BJ (cell line): ENCODE measurements around the gene COL5A1. TPM values are rescaled to one million over a fixed set of nuclear protein-coding genes. Genes with fewer than 3 reads are reported as not detected.

Source experiments
- CTCF ChIA-PET: fragments of 350-600 bp; formaldehyde crosslinking; extraction: SDS; loops from one replicate; lab custom pipeline; 2021; ENCODE audit warnings: antibody characterized with exemption, inconsistent platforms; lab: Yijun Ruan, JAX
- POLR2A ChIA-PET: fragments of 300-600 bp; sonication (Branson Sonifier 250); formaldehyde crosslinking; extraction: SDS; loops from one replicate; lab custom pipeline; 2021; ENCODE audit warnings: antibody characterized with exemption; lab: Charles Lee
- DNase-seq: peaks from one replicate; pipeline ENCODE4 v3.0.0-alpha.2; 2011; ENCODE audit warnings: low read depth
- H3K27me3 ChIP-seq: 2 replicates; pipeline ENCODE4 v1.6.0; 2011; ENCODE audit warnings: low read length; ENCODE audit not compliant: control insufficient read depth, insufficient read depth
- H3K36me3 ChIP-seq: 2 replicates; pipeline ENCODE4 v1.5.1; 2011; ENCODE audit warnings: low read length; ENCODE audit not compliant: control insufficient read depth, insufficient read depth
- H3K4me3 ChIP-seq: 2 replicates; pipeline ENCODE4 v1.5.1; 2011; ENCODE audit warnings: low read depth, mild to moderate bottlenecking, control low read depth, low read length
- polyA plus RNA-seq: library from polyadenylated mRNA; depleted of rRNA; stranded (reverse); fragments of >200 nt; gene quantifications from 2 replicates; pipeline ENCODE4 v1.2.3, GENCODE V29; 2011
- TF ChIP-seq, protein P1 (sequence below): IDR thresholded peaks from 2 replicates; pipeline ENCODE4 v1.5.1; 2011; ENCODE audit warnings: low read depth, mild to moderate bottlenecking, control low read depth, inconsistent platforms, low read length, moderate library complexity; ENCODE audit not compliant: insufficient read depth

COL5A1 gene
- polyA plus RNA-seq, 1 experiment: 251 TPM

DNA sequence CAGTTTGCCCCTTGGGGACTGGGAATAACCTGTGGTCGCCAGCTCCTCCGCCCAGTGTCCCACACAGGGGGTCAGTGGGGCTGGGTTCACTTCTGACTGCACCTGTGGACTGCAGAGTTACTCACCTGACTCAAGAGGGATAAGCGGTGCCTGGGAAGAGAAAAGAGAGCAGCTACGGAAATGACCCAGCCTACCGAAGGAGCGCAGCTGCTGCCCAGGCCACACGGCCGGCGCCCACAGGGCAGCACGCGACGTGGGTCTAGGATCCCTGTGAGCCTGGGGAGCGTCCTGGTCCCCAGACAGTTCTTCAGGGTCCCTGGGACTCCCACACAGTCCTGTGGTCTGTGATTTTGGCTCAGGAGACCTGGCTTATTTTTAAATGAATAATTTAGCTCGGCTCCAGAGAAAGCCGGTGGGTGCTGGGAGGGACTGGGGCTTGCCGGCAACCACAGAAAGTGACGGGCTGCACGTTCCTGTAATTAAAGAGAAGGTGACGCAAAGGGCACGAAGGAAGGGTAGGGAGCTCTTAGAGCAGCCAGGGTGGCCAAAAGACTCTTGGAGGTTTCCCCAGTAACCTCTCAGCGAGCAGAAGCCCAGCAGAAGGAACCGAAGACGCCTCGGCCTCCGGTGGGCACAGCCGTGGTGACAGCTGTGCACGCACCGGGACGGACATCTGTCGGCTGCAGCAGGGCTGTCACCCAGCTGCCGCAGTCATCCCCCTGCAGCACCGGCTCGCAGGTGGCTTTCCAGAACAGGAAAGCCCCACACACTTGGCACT, 141.5 kb downstream of the COL5A1 start:
- POLR2A ChIA-PET: no interaction called here
- H3K27me3 ChIP-seq: no peaks in the 10 kb centered on the region
- CTCF ChIA-PET: interaction anchor here (1.1 to 2.9 kb wide), 4 partner anchors 8 to 16 kb away, joined by 3 to 14 read pairs (median 4); no protein-coding TSS in a partner anchor
- TF ChIP-seq, protein P1, sequence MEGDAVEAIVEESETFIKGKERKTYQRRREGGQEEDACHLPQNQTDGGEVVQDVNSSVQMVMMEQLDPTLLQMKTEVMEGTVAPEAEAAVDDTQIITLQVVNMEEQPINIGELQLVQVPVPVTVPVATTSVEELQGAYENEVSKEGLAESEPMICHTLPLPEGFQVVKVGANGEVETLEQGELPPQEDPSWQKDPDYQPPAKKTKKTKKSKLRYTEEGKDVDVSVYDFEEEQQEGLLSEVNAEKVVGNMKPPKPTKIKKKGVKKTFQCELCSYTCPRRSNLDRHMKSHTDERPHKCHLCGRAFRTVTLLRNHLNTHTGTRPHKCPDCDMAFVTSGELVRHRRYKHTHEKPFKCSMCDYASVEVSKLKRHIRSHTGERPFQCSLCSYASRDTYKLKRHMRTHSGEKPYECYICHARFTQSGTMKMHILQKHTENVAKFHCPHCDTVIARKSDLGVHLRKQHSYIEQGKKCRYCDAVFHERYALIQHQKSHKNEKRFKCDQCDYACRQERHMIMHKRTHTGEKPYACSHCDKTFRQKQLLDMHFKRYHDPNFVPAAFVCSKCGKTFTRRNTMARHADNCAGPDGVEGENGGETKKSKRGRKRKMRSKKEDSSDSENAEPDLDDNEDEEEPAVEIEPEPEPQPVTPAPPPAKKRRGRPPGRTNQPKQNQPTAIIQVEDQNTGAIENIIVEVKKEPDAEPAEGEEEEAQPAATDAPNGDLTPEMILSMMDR: no peak
- DNase-seq: no peak
- peaks cover 74% of the 10 kb centered on the region for H3K36me3 ChIP-seq
- H3K4me3 ChIP-seq: no peak overlapping the region

DNA sequence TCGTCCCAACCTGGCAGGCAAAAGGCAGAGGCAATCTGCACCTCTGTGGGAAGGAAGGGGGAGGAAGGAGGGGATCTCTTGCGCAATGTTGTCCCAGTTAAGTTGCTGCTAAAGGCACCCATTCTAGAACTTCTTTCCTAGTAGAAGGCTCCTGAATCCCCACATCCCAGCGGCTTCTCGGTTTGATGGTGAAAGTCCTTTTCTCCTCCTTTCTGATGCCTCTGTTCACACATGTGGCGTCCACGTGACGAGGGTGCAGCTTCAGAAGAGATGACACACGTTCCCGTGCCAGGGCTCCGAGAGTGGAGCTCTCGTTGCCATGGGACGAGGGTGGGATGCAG, 142.1 kb downstream of the COL5A1 start:
- CTCF ChIA-PET: interaction anchor here (1.2 to 2.9 kb wide), 2 partner anchors 9 to 16 kb away, joined by 3 to 14 read pairs; no protein-coding TSS in a partner anchor
- POLR2A ChIA-PET: no interaction called here
- DNase-seq: no peak
- H3K27me3 ChIP-seq: no peaks in the 10 kb centered on the region
- TF ChIP-seq, protein P1: no peak
- no peak overlapping the region for H3K4me3 ChIP-seq
- peaks cover 69% of the 10 kb centered on the region for H3K36me3 ChIP-seq

DNA sequence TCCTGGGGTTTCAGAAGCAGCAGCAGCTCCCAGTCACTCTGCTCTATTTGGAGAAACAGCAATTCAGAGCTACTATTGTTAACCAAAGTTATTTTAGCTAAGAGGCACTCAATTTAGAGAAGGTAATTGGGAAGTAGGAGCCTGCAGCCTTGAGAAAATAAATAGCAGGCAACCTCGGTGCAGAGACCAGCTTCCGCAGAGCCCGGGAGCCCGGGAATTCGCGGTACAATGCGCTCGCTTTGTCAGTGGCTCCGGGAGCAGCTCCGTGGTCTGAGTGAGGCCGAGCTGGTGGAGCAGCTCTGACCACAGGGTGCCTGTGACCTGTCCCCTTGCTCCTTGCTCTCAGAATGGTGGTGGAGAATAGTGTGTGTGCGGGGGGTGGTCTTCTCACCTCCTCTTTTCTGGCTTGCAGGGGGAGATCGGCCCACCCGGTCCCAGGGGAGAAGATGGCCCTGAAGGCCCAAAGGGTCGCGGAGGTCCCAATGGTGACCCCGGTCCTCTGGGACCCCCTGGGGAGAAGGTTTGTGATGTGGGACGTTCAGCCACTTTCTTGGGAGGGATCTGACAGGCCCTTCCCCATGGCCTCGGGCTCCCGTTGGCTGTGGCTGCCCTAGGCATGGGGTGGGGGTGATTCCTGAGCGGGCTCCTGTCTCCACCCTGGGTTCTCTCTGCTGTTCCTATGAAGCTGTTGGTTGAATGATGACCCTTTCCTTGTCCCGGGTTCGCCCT, 143.1 kb downstream of the COL5A1 start:
- H3K36me3 ChIP-seq: peaks cover 65% of the 10 kb centered on the region

DNA sequence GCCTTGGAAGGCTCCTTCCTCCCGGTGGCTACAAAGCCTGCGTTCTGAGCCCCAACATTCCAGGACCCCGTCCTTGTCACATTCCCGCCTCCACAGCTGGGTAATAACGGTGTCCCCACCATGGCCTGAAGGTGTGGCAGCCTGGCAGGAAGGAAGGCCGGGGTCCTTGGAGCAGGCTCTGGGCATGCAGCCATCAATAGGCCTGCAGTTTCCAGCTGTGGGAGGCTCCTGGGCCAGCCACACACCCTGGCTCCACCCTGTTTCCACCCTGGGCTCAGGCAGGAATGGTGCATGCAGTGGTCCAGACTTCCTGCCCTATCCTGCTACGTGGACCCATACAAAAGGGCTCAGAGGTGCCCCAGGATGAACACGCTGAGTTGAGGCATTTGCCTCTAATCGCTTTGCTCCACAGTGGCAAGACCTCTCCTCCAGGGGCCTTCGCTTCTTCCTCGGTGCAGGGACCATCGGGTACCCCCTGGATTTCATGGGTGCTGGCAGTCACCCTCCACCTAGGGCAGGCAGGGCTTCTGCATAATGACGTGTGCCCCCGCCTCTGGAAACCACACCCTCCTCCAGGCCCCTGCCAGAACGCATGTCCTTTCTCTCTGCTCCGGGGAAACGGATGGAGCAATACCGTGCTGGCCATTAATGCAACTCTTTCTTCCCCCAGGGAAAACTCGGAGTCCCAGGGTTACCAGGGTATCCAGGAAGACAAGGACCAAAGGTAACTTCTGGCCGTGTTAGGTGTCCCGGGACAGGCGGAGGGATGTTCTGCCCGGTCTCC, 143.9 kb downstream of the COL5A1 start:
- DNase-seq: no peak
- Histone ChIP-seq H3K36me3 (peaks cover 61% of the 10 kb centered on the region), H3K4me3 (no peak overlapping the region), H3K27me3 (no peaks in the 10 kb centered on the region)
- ChIA-PET POLR2A (no interaction called here), CTCF (interaction anchor here (0.6 to 2.9 kb wide), 4 partner anchors 8 to 336 kb away, joined by 3 to 14 read pairs (median 4); no protein-coding TSS in a partner anchor)
- TF ChIP-seq, protein P1: no peak

More for the DNA sequence above, 143.1 kb downstream of the COL5A1 start:
- ChIA-PET CTCF (interaction anchor here (1.3 to 2.9 kb wide), 3 partner anchors 9 to 335 kb away, joined by 3 to 14 read pairs (median 5); no protein-coding TSS in a partner anchor), POLR2A (no interaction called here)
- no peaks in the 10 kb centered on the region for H3K27me3 ChIP-seq
- TF ChIP-seq, protein P1: no peak
- DNase-seq: no peak
- H3K4me3 ChIP-seq: no peak overlapping the region
